Colonic mucosa (tissue), 4 donors: ENCODE data around the gene SLC2A10. TPM values are rescaled to one million over a fixed set of nuclear protein-coding genes. Genes with fewer than 3 reads are reported as not detected.

Experiments
- DNase-seq: peaks from one replicate; pipeline ENCODE4 v3.0.0-alpha.2; 2020
- H3K27ac ChIP-seq: fragments of 200-600 bp; one replicate; pipeline ENCODE4 v1.8.0; 2021
- H3K27me3 ChIP-seq: fragments of 200-600 bp; one replicate; pipeline ENCODE4 v1.8.0; 2021
- H3K36me3 ChIP-seq: fragments of 200-600 bp; one replicate; pipeline ENCODE4 v1.8.0; 2021
- H3K4me1 ChIP-seq: fragments of 200-600 bp; one replicate; pipeline ENCODE4 v1.8.0; 2021; ENCODE audit warnings: mild to moderate bottlenecking
- H3K4me3 ChIP-seq: fragments of 200-600 bp; one replicate; pipeline ENCODE4 v1.8.0; 2021
- H3K9ac ChIP-seq, 2 donors: one replicate each; pipeline ENCODE4 v1.7.0; 2013; ENCODE audit warnings: control low read depth in 2 of 2, low read depth in 2 of 2, low read length in 2 of 2
- H3K9me3 ChIP-seq: fragments of 200-600 bp; one replicate; pipeline ENCODE4 v1.8.0; 2021
- CTCF ChIP-seq: fragments of 200-600 bp; IDR thresholded peaks from one replicate; pipeline ENCODE4 v1.8.0; 2022; ENCODE audit warnings: antibody characterized with exemption, mild to moderate bottlenecking
- intact Hi-C: fragments of 100-400 bp; cut with DNase I; formaldehyde crosslinking; loops from one replicate; pipeline ENCODE4 v1.14.1; 2022
- total RNA-seq, 2 donors: library from RNA; stranded (reverse); fragmentation: NEBNext Ultra II Directional in 1 of 2; extraction: Animal tissue kit (Norgen Biotek cat#: 25700) in 1 of 2; gene quantifications; one replicate each; pipeline ENCODE4 v1.2.1, GENCODE V29; 2021
- donor health status: healthy.
- donor health status: DM: no; HTN: no; CAD: no.
- donor health status: DM: no; HTN: no; CAD: no.

The SLC2A10 gene
- total RNA-seq, 2 donors from 2014 or later, result 28.3 to 43.6 TPM

- intact Hi-C loops, result loop anchor here (5.0 kb wide), 1 partner anchor 394 kb away; no protein-coding TSS in a partner anchor
- Histone ChIP-seq H3K9me3 (no peaks in the 10 kb centered on the region), H3K4me1 (no peaks in the 10 kb centered on the region), H3K9ac (no peak overlapping the region), H3K36me3 (no peaks in the 10 kb centered on the region), H3K4me3 (no peak overlapping the region), H3K27ac (no peak overlapping the region), H3K27me3 (no peaks in the 10 kb centered on the region)
- DNase-seq, result peak; percentile 64
- peak; percentile 98 for TF ChIP-seq CTCF
These were observed 48.6 kb downstream of the SLC2A10 start for GRCh38 chr20:46757754-46758678.

GRCh38 chr20:46758929-46759669 lies 49.6 kb downstream of the SLC2A10 start:
- H3K27me3 ChIP-seq, result no peaks in the 10 kb centered on the region
- no peaks in the 10 kb centered on the region for H3K36me3 ChIP-seq
- no peak overlapping the region for H3K27ac ChIP-seq
- TF ChIP-seq CTCF, result no peak
- DNase-seq, result no peak
- H3K9ac ChIP-seq, result no peak overlapping the region
- intact Hi-C loops, result loop anchor here (5.0 kb wide), 1 partner anchor 393 kb away; no protein-coding TSS in a partner anchor
- H3K9me3 ChIP-seq, result no peaks in the 10 kb centered on the region
- H3K4me3 ChIP-seq, result no peak overlapping the region
- H3K4me1 ChIP-seq, result no peaks in the 10 kb centered on the region

GRCh38 chr20:46761566-46761965 lies 52.1 kb downstream of the SLC2A10 start:
- H3K4me1 ChIP-seq, result no peaks in the 10 kb centered on the region
- no peak overlapping the region for H3K4me3 ChIP-seq
- intact Hi-C loops, result loop anchor here (10.0 kb wide), 1 partner anchor 133 kb away; the partner anchor contains the start of gene EYA2
- no peak for DNase-seq
- no peaks in the 10 kb centered on the region for H3K9me3 ChIP-seq
- H3K9ac ChIP-seq, result no peak overlapping the region
- H3K27me3 ChIP-seq, result no peaks in the 10 kb centered on the region
- no peak for TF ChIP-seq CTCF
- H3K27ac ChIP-seq, result no peak overlapping the region
- no peaks in the 10 kb centered on the region for H3K36me3 ChIP-seq

- intact Hi-C loops, result loop anchor here (10.0 kb wide), 1 partner anchor 131 kb away; the partner anchor contains the start of gene EYA2
- H3K4me1 ChIP-seq, result no peaks in the 10 kb centered on the region
- H3K9me3 ChIP-seq, result no peaks in the 10 kb centered on the region
- TF ChIP-seq CTCF, result no peak
- H3K4me3 ChIP-seq, result no peak overlapping the region
- no peak for DNase-seq
- H3K9ac ChIP-seq, result no peak overlapping the region
- H3K27ac ChIP-seq, result no peak overlapping the region
- no peaks in the 10 kb centered on the region for H3K36me3 ChIP-seq
- no peaks in the 10 kb centered on the region for H3K27me3 ChIP-seq
These were observed 54.6 kb downstream of the SLC2A10 start for GRCh38 chr20:46764068-46764467.

- TF ChIP-seq CTCF, result no peak
- DNase-seq, result no peak
- Histone ChIP-seq H3K9ac (no peak overlapping the region), H3K27ac (no peak overlapping the region), H3K36me3 (no peaks in the 10 kb centered on the region), H3K4me1 (no peaks in the 10 kb centered on the region), H3K27me3 (no peaks in the 10 kb centered on the region), H3K9me3 (no peaks in the 10 kb centered on the region), H3K4me3 (no peak overlapping the region)
- intact Hi-C loops, result loop anchor here (10.0 kb wide), 1 partner anchor 129 kb away; the partner anchor contains the start of gene EYA2
These were observed 56.2 kb downstream of the SLC2A10 start for GRCh38 chr20:46765506-46766120.
